Glutamatergic neuron (in vitro differentiated cells): ENCODE results near the gene LRRC3. TPM values are rescaled to one million over a fixed set of nuclear protein-coding genes. Genes with fewer than 3 reads are reported as not detected.

ENCODE experiments used
- DNase-seq: peaks from one replicate; pipeline ENCODE4 v3.0.0; 2022
- H3K27ac Mint-ChIP-seq: one replicate; pipeline ENCODE4 v1.8.0; 2020; ENCODE audit warnings: mild to moderate bottlenecking, mixed read lengths, inconsistent platforms; ENCODE audit not compliant: unreplicated experiment
- H3K27me3 Mint-ChIP-seq: one replicate; pipeline ENCODE4 v1.8.0; 2020; ENCODE audit warnings: mild to moderate bottlenecking, moderate library complexity, mixed read lengths, inconsistent platforms; ENCODE audit not compliant: unreplicated experiment
- H3K36me3 Mint-ChIP-seq: one replicate; pipeline ENCODE4 v1.8.0; 2020; ENCODE audit warnings: mild to moderate bottlenecking, mixed read lengths, inconsistent platforms; ENCODE audit not compliant: unreplicated experiment
- H3K4me1 Mint-ChIP-seq: one replicate; pipeline ENCODE4 v1.8.0; 2020; ENCODE audit warnings: mild to moderate bottlenecking, low read depth, mixed read lengths, inconsistent platforms; ENCODE audit not compliant: unreplicated experiment
- H3K4me3 Mint-ChIP-seq: one replicate; pipeline ENCODE4 v1.8.0; 2020; ENCODE audit warnings: mild to moderate bottlenecking, mixed read lengths, inconsistent platforms; ENCODE audit not compliant: unreplicated experiment
- H3K9me3 Mint-ChIP-seq: one replicate; pipeline ENCODE4 v1.8.0; 2020; ENCODE audit warnings: mild to moderate bottlenecking, moderate library complexity, mixed read lengths, inconsistent platforms; ENCODE audit not compliant: unreplicated experiment
- CTCF ChIP-seq: fragments of 200-600 bp; sonication (generic); IDR thresholded peaks from one replicate; pipeline ENCODE4 v1.5.0; 2021; ENCODE audit not compliant: partially characterized antibody, unreplicated experiment
- total RNA-seq: library from RNA; stranded (reverse); fragmentation: NEBNext Ultra II Directional; extraction: Animal tissue kit (Norgen Biotek cat#: 25700); gene quantifications from one replicate; pipeline ENCODE4 v1.2.1, GENCODE V29; 2021; ENCODE audit not compliant: unreplicated experiment

LRRC3 gene
- total RNA-seq, 1 donor from 2014 or later, result 5.8 TPM

DNA sequence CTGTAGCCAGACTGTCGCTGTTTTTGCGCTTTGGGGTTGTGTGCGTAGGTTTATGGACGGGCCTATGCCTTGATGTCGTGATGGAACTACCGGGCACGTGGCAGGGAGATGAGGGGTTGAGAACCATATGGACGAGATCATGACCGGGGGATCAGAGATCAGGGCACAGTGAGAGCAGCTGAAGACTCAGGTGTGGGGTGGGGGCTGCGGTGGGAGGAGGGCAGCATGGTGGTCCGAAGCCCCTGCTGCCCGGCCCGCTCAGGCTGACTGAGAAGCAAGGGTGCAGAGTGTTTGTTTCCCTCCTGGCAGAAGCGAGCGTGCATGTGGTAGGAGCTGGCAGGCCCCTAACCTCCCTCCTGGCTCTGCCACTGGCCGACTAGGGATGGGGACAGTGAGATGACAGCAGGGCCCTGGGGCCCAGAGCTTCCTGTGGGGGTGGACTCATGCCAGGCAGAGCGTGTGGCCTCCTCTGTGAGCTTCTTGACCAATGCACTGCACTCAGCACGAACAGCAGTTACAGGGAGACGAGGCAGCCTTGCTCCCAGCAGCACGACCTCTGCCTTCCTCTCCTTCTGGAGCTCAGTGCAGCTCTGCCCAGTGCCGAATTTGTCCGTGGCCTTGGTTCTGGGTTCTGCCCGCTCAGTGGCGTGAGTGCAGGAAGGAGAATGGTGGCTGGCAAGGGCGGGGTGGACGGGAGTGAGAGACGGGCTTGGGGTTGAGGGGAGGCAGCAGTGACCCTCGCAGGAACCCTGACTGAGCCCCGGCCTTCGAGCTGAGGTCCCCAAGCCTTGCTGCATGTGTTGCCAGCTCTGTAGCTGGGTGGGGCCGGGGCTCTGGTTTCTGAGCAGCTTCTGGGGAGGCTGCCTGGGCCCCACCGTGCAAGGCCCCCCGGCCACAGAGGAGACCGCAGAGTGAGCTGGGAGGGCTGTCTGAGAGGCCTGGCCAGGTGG lies 22.2 kb upstream of the LRRC3 start:
- TF ChIP-seq CTCF, result no peak
- peaks cover 3% of the 10 kb centered on the region for H3K27me3 Mint-ChIP-seq
- peaks cover 3% of the 10 kb centered on the region for H3K9me3 Mint-ChIP-seq
- no peak for DNase-seq
- peaks cover 4% of the 10 kb centered on the region for H3K36me3 Mint-ChIP-seq
- no peak overlapping the region for H3K27ac Mint-ChIP-seq
- H3K4me3 Mint-ChIP-seq, result no peak overlapping the region
- no peaks in the 10 kb centered on the region for H3K4me1 Mint-ChIP-seq

DNA sequence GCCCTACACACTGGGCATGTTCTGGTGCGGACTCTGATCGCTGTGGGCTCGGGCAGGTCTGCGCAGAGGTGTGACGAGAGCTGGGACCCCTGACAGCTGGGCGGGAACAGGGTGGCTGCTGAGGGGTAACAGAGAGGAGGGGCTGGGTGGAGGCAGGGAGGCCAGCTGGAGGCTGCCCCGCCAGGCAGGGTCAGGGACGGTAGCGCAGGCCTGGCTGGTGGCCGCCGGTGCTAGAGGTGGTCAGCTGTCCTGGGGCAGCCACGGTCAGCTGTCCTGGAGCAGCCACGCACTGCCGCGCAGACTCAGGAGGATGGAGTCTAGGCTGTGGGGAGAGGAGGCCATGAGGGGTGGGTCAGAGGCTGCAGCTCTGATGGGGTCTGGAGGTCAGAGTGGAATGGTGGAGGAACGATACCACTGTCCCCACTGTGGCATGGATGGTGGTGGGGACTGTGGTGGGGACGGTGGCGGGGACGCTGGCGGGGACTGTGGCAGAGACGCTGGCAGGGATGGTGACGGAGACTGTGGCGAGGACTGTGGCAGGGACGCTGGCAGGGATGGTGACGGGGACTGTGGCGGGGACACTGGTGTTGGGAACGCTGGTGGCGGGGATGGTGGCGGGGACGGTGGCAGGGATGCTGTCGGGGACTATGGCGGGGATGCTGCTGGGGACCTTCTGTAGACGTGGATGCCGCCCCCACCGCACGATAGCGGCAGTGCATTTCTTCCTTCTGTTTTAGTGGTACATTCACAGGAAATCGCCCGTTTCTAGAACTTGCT lies 21.3 kb upstream of the LRRC3 start:
- DNase-seq, result no peak
- H3K27me3 Mint-ChIP-seq, result peaks cover 3% of the 10 kb centered on the region
- no peak overlapping the region for H3K4me3 Mint-ChIP-seq
- no peak overlapping the region for H3K27ac Mint-ChIP-seq
- no peaks in the 10 kb centered on the region for H3K4me1 Mint-ChIP-seq
- no peak for TF ChIP-seq CTCF
- peaks cover 3% of the 10 kb centered on the region for H3K9me3 Mint-ChIP-seq
- peaks cover 4% of the 10 kb centered on the region for H3K36me3 Mint-ChIP-seq

DNA sequence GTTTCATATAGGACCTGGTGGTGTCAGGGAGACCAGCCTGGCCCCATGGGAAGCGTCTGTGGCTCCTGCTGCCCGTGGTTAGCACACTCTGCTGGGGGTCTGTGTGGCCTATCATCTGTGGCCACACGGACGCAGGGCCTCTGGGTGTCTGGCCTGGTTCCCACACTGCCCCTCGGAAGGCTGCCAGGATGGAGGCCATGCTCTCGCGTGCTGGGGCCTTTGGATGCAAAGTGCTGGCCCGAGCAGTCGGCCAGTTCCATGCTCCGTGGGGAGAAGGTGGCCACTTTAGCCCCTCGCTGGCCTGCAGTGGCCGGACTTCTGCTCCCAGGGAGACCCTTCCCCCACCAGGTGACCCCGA lies 20.8 kb upstream of the LRRC3 start:
- Mint-ChIP-seq H3K27me3 (peaks cover 3% of the 10 kb centered on the region), H3K4me3 (no peak overlapping the region)
- TF ChIP-seq CTCF, result no peak

GRCh38 chr21:44434936-44435635 lies 20.2 kb upstream of the LRRC3 start:
- peaks cover 4% of the 10 kb centered on the region for H3K36me3 Mint-ChIP-seq

More for the DNA sequence above, 20.8 kb upstream of the LRRC3 start:
- Mint-ChIP-seq H3K4me1 (no peaks in the 10 kb centered on the region), H3K9me3 (peaks cover 3% of the 10 kb centered on the region), H3K36me3 (peaks cover 4% of the 10 kb centered on the region), H3K27ac (no peak overlapping the region)
- no peak for DNase-seq

More at GRCh38 chr21:44434936-44435635, 20.2 kb upstream of the LRRC3 start:
- Mint-ChIP-seq H3K27ac (no peak overlapping the region), H3K9me3 (peaks cover 3% of the 10 kb centered on the region), H3K4me1 (no peaks in the 10 kb centered on the region), H3K4me3 (no peak overlapping the region), H3K27me3 (peaks cover 3% of the 10 kb centered on the region)
- no peak for TF ChIP-seq CTCF
- no peak for DNase-seq
